WTC11 (cell line): ENCODE measurements around the gene MMP28.

Experiments used
- CREM ChIP-seq: sonication (generic); formaldehyde crosslinking; IDR thresholded peaks from 2 replicates; pipeline ENCODE4 v1.8.1; 2022; ENCODE audit warnings: mild to moderate bottlenecking, missing genetic modification reagents, moderate library complexity
- ESRRA ChIP-seq: sonication (generic); formaldehyde crosslinking; IDR thresholded peaks from 2 replicates; pipeline ENCODE4 v1.8.1; 2022; ENCODE audit warnings: mild to moderate bottlenecking, missing genetic modification reagents, borderline replicate concordance
- FOXP1 ChIP-seq: sonication (generic); formaldehyde crosslinking; IDR thresholded peaks from 2 replicates; pipeline ENCODE4 v1.8.0; 2022; ENCODE audit warnings: missing genetic modification reagents, mild to moderate bottlenecking, moderate library complexity, borderline replicate concordance
- GTF2I ChIP-seq: fragments of 250-450 bp; sonication (Bioruptor Pico); conservative IDR thresholded peaks from 2 replicates; pipeline ENCODE4 v1.4.0; 2021; ENCODE audit warnings: mild to moderate bottlenecking
- KAT7 ChIP-seq: sonication (generic); formaldehyde crosslinking; IDR thresholded peaks from 2 replicates; pipeline ENCODE4 v1.8.1; 2023; ENCODE audit warnings: missing genetic modification reagents, mild to moderate bottlenecking, borderline replicate concordance
- SP1 ChIP-seq: sonication (generic); formaldehyde crosslinking; conservative IDR thresholded peaks from 2 replicates; pipeline ENCODE4 v1.8.1; 2022; ENCODE audit warnings: missing genetic modification reagents
- ZNF138 ChIP-seq: sonication (generic); formaldehyde crosslinking; conservative IDR thresholded peaks from 2 replicates; pipeline ENCODE4 v1.8.1; 2022; ENCODE audit warnings: mild to moderate bottlenecking, moderate library complexity, missing genetic modification reagents
- ZNF232 ChIP-seq: sonication (generic); formaldehyde crosslinking; IDR thresholded peaks from 2 replicates; pipeline ENCODE4 v1.8.0; 2022; ENCODE audit warnings: mild to moderate bottlenecking, missing genetic modification reagents
- ZNF416 ChIP-seq: fragments of 250-450 bp; sonication (Bioruptor Pico); IDR thresholded peaks from 2 replicates; pipeline ENCODE4 v1.9.0; 2021; ENCODE audit warnings: mild to moderate bottlenecking, inconsistent platforms
- TF ChIP-seq, protein P1 (sequence below): sonication (generic); formaldehyde crosslinking; IDR thresholded peaks from 2 replicates; pipeline ENCODE4 v1.8.1; 2023; ENCODE audit warnings: mild to moderate bottlenecking, missing genetic modification reagents, moderate library complexity
- TF ChIP-seq, protein P2 (sequence below): fragments of 200-600 bp; IDR thresholded peaks from 2 replicates; pipeline ENCODE4 v1.8.0; 2022; ENCODE audit warnings: antibody characterized with exemption
- TF ChIP-seq, protein P3 (sequence below): sonication (generic); formaldehyde crosslinking; IDR thresholded peaks from 2 replicates; pipeline ENCODE4 v1.8.0; 2022; ENCODE audit warnings: mild to moderate bottlenecking, missing genetic modification reagents
- TF ChIP-seq, protein P4 (sequence below): sonication (generic); formaldehyde crosslinking; IDR thresholded peaks from 2 replicates; pipeline ENCODE4 v1.8.1; 2023; ENCODE audit warnings: mild to moderate bottlenecking, missing genetic modification reagents, borderline replicate concordance
- TF ChIP-seq, protein P5 (sequence below): sonication (generic); formaldehyde crosslinking; IDR thresholded peaks from 2 replicates; pipeline ENCODE4 v1.8.0; 2023; ENCODE audit warnings: missing genetic modification reagents, mild to moderate bottlenecking, borderline replicate concordance

DNA sequence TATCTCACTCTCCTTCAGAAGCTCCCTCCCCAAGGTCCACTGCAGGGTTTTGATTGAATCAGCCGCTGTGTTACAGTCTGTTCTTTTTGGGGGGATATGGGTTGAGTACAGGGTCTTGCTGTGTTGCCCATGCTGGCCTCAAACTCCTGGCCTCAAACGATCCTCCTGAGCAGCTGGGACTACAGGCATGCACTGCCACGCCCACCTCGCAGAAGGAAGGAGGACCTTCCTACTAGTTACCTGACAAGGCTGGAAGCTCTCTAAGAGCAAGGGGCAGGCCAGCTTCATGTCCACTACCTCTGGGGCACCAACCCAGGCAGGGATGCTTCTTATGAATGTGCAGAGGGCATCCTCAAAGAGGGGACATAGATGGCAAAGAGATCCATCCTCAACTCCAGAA lies 1.9 kb upstream of the MMP28 start:
- TF ChIP-seq, protein P1, sequence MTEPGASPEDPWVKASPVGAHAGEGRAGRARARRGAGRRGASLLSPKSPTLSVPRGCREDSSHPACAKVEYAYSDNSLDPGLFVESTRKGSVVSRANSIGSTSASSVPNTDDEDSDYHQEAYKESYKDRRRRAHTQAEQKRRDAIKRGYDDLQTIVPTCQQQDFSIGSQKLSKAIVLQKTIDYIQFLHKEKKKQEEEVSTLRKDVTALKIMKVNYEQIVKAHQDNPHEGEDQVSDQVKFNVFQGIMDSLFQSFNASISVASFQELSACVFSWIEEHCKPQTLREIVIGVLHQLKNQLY (CRISPR knock-in tag), result no peak
- TF ChIP-seq, protein P2, sequence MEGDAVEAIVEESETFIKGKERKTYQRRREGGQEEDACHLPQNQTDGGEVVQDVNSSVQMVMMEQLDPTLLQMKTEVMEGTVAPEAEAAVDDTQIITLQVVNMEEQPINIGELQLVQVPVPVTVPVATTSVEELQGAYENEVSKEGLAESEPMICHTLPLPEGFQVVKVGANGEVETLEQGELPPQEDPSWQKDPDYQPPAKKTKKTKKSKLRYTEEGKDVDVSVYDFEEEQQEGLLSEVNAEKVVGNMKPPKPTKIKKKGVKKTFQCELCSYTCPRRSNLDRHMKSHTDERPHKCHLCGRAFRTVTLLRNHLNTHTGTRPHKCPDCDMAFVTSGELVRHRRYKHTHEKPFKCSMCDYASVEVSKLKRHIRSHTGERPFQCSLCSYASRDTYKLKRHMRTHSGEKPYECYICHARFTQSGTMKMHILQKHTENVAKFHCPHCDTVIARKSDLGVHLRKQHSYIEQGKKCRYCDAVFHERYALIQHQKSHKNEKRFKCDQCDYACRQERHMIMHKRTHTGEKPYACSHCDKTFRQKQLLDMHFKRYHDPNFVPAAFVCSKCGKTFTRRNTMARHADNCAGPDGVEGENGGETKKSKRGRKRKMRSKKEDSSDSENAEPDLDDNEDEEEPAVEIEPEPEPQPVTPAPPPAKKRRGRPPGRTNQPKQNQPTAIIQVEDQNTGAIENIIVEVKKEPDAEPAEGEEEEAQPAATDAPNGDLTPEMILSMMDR, result no peak
- TF ChIP-seq, protein P3, sequence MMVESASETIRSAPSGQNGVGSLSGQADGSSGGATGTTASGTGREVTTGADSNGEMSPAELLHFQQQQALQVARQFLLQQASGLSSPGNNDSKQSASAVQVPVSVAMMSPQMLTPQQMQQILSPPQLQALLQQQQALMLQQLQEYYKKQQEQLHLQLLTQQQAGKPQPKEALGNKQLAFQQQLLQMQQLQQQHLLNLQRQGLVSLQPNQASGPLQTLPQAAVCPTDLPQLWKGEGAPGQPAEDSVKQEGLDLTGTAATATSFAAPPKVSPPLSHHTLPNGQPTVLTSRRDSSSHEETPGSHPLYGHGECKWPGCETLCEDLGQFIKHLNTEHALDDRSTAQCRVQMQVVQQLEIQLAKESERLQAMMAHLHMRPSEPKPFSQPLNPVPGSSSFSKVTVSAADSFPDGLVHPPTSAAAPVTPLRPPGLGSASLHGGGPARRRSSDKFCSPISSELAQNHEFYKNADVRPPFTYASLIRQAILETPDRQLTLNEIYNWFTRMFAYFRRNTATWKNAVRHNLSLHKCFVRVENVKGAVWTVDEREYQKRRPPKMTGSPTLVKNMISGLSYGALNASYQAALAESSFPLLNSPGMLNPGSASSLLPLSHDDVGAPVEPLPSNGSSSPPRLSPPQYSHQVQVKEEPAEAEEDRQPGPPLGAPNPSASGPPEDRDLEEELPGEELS (CRISPR knock-in tag), result no peak
- TF ChIP-seq ZNF138 (CRISPR knock-in tag), result no peak
- TF ChIP-seq ZNF416 (CRISPR knock-in tag), result no peak
- no peak for TF ChIP-seq SP1
- no peak for TF ChIP-seq KAT7
- TF ChIP-seq CREM (CRISPR knock-in tag), result no peak
- no peak for TF ChIP-seq ZNF232 (CRISPR knock-in tag)
- TF ChIP-seq ESRRA (CRISPR knock-in tag), result no peak
- no peak for TF ChIP-seq GTF2I (CRISPR knock-in tag)
- TF ChIP-seq FOXP1 (CRISPR knock-in tag), result no peak
- TF ChIP-seq, protein P4, sequence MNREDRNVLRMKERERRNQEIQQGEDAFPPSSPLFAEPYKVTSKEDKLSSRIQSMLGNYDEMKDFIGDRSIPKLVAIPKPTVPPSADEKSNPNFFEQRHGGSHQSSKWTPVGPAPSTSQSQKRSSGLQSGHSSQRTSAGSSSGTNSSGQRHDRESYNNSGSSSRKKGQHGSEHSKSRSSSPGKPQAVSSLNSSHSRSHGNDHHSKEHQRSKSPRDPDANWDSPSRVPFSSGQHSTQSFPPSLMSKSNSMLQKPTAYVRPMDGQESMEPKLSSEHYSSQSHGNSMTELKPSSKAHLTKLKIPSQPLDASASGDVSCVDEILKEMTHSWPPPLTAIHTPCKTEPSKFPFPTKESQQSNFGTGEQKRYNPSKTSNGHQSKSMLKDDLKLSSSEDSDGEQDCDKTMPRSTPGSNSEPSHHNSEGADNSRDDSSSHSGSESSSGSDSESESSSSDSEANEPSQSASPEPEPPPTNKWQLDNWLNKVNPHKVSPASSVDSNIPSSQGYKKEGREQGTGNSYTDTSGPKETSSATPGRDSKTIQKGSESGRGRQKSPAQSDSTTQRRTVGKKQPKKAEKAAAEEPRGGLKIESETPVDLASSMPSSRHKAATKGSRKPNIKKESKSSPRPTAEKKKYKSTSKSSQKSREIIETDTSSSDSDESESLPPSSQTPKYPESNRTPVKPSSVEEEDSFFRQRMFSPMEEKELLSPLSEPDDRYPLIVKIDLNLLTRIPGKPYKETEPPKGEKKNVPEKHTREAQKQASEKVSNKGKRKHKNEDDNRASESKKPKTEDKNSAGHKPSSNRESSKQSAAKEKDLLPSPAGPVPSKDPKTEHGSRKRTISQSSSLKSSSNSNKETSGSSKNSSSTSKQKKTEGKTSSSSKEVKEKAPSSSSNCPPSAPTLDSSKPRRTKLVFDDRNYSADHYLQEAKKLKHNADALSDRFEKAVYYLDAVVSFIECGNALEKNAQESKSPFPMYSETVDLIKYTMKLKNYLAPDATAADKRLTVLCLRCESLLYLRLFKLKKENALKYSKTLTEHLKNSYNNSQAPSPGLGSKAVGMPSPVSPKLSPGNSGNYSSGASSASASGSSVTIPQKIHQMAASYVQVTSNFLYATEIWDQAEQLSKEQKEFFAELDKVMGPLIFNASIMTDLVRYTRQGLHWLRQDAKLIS, result no peak
- TF ChIP-seq, protein P5, sequence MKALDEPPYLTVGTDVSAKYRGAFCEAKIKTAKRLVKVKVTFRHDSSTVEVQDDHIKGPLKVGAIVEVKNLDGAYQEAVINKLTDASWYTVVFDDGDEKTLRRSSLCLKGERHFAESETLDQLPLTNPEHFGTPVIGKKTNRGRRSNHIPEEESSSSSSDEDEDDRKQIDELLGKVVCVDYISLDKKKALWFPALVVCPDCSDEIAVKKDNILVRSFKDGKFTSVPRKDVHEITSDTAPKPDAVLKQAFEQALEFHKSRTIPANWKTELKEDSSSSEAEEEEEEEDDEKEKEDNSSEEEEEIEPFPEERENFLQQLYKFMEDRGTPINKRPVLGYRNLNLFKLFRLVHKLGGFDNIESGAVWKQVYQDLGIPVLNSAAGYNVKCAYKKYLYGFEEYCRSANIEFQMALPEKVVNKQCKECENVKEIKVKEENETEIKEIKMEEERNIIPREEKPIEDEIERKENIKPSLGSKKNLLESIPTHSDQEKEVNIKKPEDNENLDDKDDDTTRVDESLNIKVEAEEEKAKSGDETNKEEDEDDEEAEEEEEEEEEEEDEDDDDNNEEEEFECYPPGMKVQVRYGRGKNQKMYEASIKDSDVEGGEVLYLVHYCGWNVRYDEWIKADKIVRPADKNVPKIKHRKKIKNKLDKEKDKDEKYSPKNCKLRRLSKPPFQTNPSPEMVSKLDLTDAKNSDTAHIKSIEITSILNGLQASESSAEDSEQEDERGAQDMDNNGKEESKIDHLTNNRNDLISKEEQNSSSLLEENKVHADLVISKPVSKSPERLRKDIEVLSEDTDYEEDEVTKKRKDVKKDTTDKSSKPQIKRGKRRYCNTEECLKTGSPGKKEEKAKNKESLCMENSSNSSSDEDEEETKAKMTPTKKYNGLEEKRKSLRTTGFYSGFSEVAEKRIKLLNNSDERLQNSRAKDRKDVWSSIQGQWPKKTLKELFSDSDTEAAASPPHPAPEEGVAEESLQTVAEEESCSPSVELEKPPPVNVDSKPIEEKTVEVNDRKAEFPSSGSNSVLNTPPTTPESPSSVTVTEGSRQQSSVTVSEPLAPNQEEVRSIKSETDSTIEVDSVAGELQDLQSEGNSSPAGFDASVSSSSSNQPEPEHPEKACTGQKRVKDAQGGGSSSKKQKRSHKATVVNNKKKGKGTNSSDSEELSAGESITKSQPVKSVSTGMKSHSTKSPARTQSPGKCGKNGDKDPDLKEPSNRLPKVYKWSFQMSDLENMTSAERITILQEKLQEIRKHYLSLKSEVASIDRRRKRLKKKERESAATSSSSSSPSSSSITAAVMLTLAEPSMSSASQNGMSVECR, result no peak
